ENCODE results near the gene PAM16. TPM values are rescaled to one million over a fixed set of nuclear protein-coding genes. Genes with fewer than 3 reads are reported as not detected.

PAM16 gene
- total and polyA plus RNA-seq, 9 of the 15 experiments (the other 6 are each of a cell fraction or from before 2014, with no cell fraction given), result 38.7 to 273 (median 79.3) TPM

DNA sequence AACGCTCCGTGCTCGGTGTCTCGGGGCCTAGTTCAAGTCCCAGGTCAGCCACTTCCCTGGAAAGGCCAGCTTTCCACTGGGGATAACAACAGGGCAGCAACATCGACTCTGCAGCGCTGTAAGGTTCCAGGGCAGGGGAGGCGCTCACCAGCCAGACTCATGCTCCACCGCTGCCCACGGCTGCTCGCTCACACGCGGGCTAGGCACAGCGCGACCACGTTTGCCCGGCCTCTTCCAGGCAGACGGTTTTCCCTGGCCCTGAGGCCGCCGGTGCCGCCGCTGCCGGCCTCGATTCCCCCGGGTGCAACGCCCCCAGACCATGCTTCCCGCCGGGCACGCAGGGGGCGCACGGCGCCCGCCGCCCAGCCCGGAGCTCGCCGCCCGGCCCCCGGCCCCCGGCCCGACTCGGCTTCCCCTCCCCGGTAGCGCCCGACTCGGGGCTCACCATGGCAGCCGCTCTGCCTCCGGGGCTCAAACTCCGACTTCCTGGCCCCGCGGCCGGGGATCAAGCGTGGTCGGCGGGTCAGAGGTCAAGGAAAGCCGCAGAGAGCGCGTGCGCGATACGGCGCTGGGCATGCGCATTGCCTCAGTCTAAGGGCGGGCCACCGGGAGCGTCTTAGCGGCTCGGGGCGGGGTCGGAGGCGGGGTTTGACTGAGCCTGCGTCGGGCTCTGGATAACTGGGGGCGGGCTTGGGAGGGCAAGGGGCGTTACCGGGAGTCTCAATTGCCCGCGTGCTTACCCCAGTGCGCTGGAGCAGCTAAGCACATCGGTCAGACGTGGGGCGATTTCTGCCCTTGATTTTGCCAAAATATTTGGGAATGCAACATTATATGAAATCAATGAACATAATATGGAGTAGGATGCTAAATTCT lies at the start of gene PAM16 (continued):
- TF ChIP-seq, protein P1, sequence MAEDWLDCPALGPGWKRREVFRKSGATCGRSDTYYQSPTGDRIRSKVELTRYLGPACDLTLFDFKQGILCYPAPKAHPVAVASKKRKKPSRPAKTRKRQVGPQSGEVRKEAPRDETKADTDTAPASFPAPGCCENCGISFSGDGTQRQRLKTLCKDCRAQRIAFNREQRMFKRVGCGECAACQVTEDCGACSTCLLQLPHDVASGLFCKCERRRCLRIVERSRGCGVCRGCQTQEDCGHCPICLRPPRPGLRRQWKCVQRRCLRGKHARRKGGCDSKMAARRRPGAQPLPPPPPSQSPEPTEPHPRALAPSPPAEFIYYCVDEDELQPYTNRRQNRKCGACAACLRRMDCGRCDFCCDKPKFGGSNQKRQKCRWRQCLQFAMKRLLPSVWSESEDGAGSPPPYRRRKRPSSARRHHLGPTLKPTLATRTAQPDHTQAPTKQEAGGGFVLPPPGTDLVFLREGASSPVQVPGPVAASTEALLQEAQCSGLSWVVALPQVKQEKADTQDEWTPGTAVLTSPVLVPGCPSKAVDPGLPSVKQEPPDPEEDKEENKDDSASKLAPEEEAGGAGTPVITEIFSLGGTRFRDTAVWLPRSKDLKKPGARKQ (CRISPR knock-in tag; IDR thresholded peaks at IDR 0.05), result no peak
- peak; percentile 62; the same call in 1 of the 2 replicates for TF ChIP-seq TRIM28 (IDR thresholded peaks at IDR 0.05)
- peak; percentile 49 for TF ChIP-seq KDM5B (IDR thresholded peaks at IDR 0.05; ENCODE audit: insufficient replicate concordance, low read depth, low read length)
- TF ChIP-seq, protein P2, sequence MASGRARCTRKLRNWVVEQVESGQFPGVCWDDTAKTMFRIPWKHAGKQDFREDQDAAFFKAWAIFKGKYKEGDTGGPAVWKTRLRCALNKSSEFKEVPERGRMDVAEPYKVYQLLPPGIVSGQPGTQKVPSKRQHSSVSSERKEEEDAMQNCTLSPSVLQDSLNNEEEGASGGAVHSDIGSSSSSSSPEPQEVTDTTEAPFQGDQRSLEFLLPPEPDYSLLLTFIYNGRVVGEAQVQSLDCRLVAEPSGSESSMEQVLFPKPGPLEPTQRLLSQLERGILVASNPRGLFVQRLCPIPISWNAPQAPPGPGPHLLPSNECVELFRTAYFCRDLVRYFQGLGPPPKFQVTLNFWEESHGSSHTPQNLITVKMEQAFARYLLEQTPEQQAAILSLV (tag; IDR thresholded peaks at IDR 0.05), result no peak
- TF ChIP-seq ZNF174 (CRISPR knock-in tag; IDR thresholded peaks at IDR 0.05), result no peak
- TF ChIP-seq RHOXF2B (CRISPR knock-in tag; conservative IDR thresholded peaks at IDR 0.05), result no peak
- TF ChIP-seq CREM (IDR thresholded peaks at IDR 0.05; ENCODE audit: low read depth), result peak; percentile 24; the same call in 1 of the 2 replicates
- no peak for TF ChIP-seq ZNF77 (CRISPR knock-in tag; IDR thresholded peaks at IDR 0.05)
- TF ChIP-seq RBM14 (IDR thresholded peaks at IDR 0.05; ENCODE audit: borderline replicate concordance, insufficient read depth, low read depth, low read length), result no peak
- TF ChIP-seq PHTF2 (CRISPR knock-in tag; IDR thresholded peaks at IDR 0.05), result no peak
- TF ChIP-seq, protein P3, sequence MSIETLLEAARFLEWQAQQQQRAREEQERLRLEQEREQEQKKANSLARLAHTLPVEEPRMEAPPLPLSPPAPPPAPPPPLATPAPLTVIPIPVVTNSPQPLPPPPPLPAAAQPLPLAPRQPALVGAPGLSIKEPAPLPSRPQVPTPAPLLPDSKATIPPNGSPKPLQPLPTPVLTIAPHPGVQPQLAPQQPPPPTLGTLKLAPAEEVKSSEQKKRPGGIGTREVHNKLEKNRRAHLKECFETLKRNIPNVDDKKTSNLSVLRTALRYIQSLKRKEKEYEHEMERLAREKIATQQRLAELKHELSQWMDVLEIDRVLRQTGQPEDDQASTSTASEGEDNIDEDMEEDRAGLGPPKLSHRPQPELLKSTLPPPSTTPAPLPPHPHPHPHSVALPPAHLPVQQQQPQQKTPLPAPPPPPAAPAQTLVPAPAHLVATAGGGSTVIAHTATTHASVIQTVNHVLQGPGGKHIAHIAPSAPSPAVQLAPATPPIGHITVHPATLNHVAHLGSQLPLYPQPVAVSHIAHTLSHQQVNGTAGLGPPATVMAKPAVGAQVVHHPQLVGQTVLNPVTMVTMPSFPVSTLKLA (conservative IDR thresholded peaks at IDR 0.05), result peak; percentile 47 to 69
- no peak for TF ChIP-seq TSC22D4 (tag; IDR thresholded peaks at IDR 0.05)
- no peak for TF ChIP-seq ZC3H4 (CRISPR knock-in tag; IDR thresholded peaks at IDR 0.05; ENCODE audit: borderline replicate concordance)
- TF ChIP-seq SIX5 (IDR thresholded peaks at IDR 0.05; ENCODE audit: borderline replicate concordance in 1 of 2, insufficient read depth in 1 of 2, low read depth in 1 of 2, low read length in 2 of 2), result no peak
- no peak for TF ChIP-seq SREBF2 (CRISPR knock-in tag; IDR thresholded peaks at IDR 0.05)
- peak; percentile 29; the same call in 1 of the 2 replicates for TF ChIP-seq ZBTB7A (IDR thresholded peaks at IDR 0.05; ENCODE audit: borderline replicate concordance, control insufficient read depth, low read depth, low read length)
- TF ChIP-seq SAFB2 (IDR thresholded peaks at IDR 0.05; ENCODE audit: borderline replicate concordance, low read depth, low read length, severe bottlenecking), result no peak
- TF ChIP-seq, protein P4, sequence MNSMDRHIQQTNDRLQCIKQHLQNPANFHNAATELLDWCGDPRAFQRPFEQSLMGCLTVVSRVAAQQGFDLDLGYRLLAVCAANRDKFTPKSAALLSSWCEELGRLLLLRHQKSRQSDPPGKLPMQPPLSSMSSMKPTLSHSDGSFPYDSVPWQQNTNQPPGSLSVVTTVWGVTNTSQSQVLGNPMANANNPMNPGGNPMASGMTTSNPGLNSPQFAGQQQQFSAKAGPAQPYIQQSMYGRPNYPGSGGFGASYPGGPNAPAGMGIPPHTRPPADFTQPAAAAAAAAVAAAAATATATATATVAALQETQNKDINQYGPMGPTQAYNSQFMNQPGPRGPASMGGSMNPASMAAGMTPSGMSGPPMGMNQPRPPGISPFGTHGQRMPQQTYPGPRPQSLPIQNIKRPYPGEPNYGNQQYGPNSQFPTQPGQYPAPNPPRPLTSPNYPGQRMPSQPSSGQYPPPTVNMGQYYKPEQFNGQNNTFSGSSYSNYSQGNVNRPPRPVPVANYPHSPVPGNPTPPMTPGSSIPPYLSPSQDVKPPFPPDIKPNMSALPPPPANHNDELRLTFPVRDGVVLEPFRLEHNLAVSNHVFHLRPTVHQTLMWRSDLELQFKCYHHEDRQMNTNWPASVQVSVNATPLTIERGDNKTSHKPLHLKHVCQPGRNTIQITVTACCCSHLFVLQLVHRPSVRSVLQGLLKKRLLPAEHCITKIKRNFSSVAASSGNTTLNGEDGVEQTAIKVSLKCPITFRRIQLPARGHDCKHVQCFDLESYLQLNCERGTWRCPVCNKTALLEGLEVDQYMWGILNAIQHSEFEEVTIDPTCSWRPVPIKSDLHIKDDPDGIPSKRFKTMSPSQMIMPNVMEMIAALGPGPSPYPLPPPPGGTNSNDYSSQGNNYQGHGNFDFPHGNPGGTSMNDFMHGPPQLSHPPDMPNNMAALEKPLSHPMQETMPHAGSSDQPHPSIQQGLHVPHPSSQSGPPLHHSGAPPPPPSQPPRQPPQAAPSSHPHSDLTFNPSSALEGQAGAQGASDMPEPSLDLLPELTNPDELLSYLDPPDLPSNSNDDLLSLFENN (IDR thresholded peaks at IDR 0.05; ENCODE audit: low read depth in 2 of 2, low read length in 2 of 2), result no peak

Data from K562 (cell line).